GM12878 (cell line): ENCODE results near the gene MACROD2. TPM values are rescaled to one million over a fixed set of nuclear protein-coding genes. Genes with fewer than 3 reads are reported as not detected.

Source experiments
- ATAC-seq: fragments of 200-7000 bp; cut with Tn5 transposase; 3 replicates; pipeline ENCODE4 v1.9.1; 2020; ENCODE audit warnings: mild to moderate bottlenecking, moderate library complexity
- BruUV-seq: library from RNA; stranded (reverse); fragments of 400-500 nt; replicated peaks from 2 replicates; lab custom pipeline; 2021; lab: Mats Ljungman, UMichigan
- CTCF ChIA-PET: fragments of 300-600 bp; sonication (Branson Sonifier 250); formaldehyde crosslinking; extraction: SDS; loops from one replicate; lab custom pipeline; 2021; ENCODE audit warnings: inconsistent platforms; lab: Yijun Ruan, JAX
- POLR2A ChIA-PET: fragments of 350-600 bp; formaldehyde crosslinking; extraction: SDS; loops from one replicate; lab custom pipeline; 2021; ENCODE audit warnings: inconsistent platforms; lab: Charles Lee
- RAD21 ChIA-PET: fragments of 300-600 bp; sonication (Branson Sonifier 250); formaldehyde crosslinking; loops from one replicate; lab custom pipeline; 2023; ENCODE audit warnings: antibody characterized with exemption; ENCODE audit not compliant: unreplicated experiment; lab: Charles Lee
- SMC1A ChIA-PET: fragments of 300-600 bp; sonication (Branson Sonifier 250); formaldehyde crosslinking; loops from one replicate; lab custom pipeline; 2023; ENCODE audit not compliant: unreplicated experiment, uncharacterized antibody; lab: Charles Lee
- DNase-seq: peaks from one replicate; pipeline ENCODE4 v3.0.0-alpha.2; 2011; ENCODE audit warnings: low read depth, low spot score
- FAIRE-seq: peaks from 3 replicates; lab custom pipeline; 2011; peaks lifted over from hg19 to GRCh38; lab: Jason Lieb, UNC
- H2AFZ ChIP-seq: 2 replicates; pipeline ENCODE4 v1.6.0; 2011; ENCODE audit warnings: low read depth, low read length, control low read depth; ENCODE audit not compliant: control insufficient read depth
- H3K27ac ChIP-seq: 2 replicates; pipeline ENCODE4 v1.5.1; 2011; ENCODE audit warnings: control low read depth; ENCODE audit not compliant: control insufficient read depth, insufficient read depth
- H3K27me3 ChIP-seq, 2 experiments: replicated peaks in 1 of 2; 2 replicates each; pipeline versions ENCODE4 v1.6.0 to v1.6.1; 2011; ENCODE audit warnings: low read length in 1 of 2; ENCODE audit not compliant: control insufficient read depth in 2 of 2, insufficient read depth in 2 of 2
- H3K36me3 ChIP-seq, 2 experiments: 2 replicates each; pipeline ENCODE4 v1.5.1; 2011; ENCODE audit warnings: low read length in 1 of 2; ENCODE audit not compliant: control insufficient read depth in 2 of 2, insufficient read depth in 2 of 2
- H3K4me1 ChIP-seq: 2 replicates; pipeline ENCODE4 v1.6.1; 2011; ENCODE audit warnings: mild to moderate bottlenecking, low read length, moderate library complexity, mixed read lengths; ENCODE audit not compliant: control insufficient read depth, insufficient read depth
- H3K4me2 ChIP-seq: 2 replicates; pipeline ENCODE4 v1.6.0; 2011; ENCODE audit warnings: control low read depth; ENCODE audit not compliant: control insufficient read depth, insufficient read depth
- H3K4me3 ChIP-seq: fragments of 200-600 bp; sonication (generic); 2 replicates; pipeline ENCODE4 v1.5.1; 2016
- H3K79me2 ChIP-seq: 2 replicates; pipeline ENCODE4 v1.6.0; 2011; ENCODE audit warnings: low read length; ENCODE audit not compliant: control insufficient read depth, insufficient read depth
- H3K9ac ChIP-seq: 2 replicates; pipeline ENCODE4 v1.8.0; 2011; ENCODE audit warnings: low read length, control low read depth, mixed read lengths; ENCODE audit not compliant: control insufficient read depth, insufficient read depth
- H3K9me3 ChIP-seq: replicated peaks from 3 replicates; pipeline ENCODE4 v1.5.1; 2011; ENCODE audit warnings: mild to moderate bottlenecking, low read length; ENCODE audit not compliant: control insufficient read depth, insufficient read depth
- H4K20me1 ChIP-seq: 2 replicates; pipeline ENCODE4 v1.6.0; 2011; ENCODE audit not compliant: control insufficient read depth, insufficient read depth
- CEBPZ ChIP-seq: fragments of 150-350 bp; IDR thresholded peaks from 2 replicates; pipeline ENCODE4 v1.6.1; 2016; ENCODE audit warnings: low read depth, low read length
- EP300 ChIP-seq, 2 experiments: fragments of 150-350 bp in 1 of 2; IDR thresholded peaks; 2 replicates each; pipeline ENCODE4 v1.6.1; 2011 to 2012; ENCODE audit warnings: low read depth in 2 of 2, low read length in 2 of 2, borderline replicate concordance in 1 of 2, improper control_type of control experiment in 1 of 2, inconsistent platforms in 1 of 2; ENCODE audit not compliant: control insufficient read depth in 1 of 2
- ESRRA ChIP-seq: IDR thresholded peaks from 2 replicates; pipeline ENCODE4 v1.6.1; 2012; ENCODE audit warnings: mild to moderate bottlenecking, low read length, improper control_type of control experiment
- FOXM1 ChIP-seq: IDR thresholded peaks from 2 replicates; pipeline ENCODE4 v1.6.1; 2012; ENCODE audit warnings: low read depth, mild to moderate bottlenecking, inconsistent platforms, low read length, moderate library complexity
- HDAC2 ChIP-seq: fragments of 200-600 bp; sonication (generic); IDR thresholded peaks from 2 replicates; pipeline ENCODE4 v1.6.1; 2017
- IRF3 ChIP-seq: fragments of 450-650 bp; IDR thresholded peaks from 2 replicates; pipeline ENCODE4 v1.6.1; 2014; ENCODE audit warnings: mild to moderate bottlenecking
- MEF2A ChIP-seq: IDR thresholded peaks from 2 replicates; pipeline ENCODE4 v1.6.1; 2011; ENCODE audit warnings: low read depth, mild to moderate bottlenecking, low read length, moderate library complexity; ENCODE audit not compliant: insufficient read depth
- MYC ChIP-seq: IDR thresholded peaks from 2 replicates; pipeline ENCODE4 v1.6.1; 2011; ENCODE audit warnings: mild to moderate bottlenecking, low read length, moderate library complexity, inconsistent platforms; ENCODE audit not compliant: insufficient read depth, insufficient replicate concordance, insufficient read length, severe bottlenecking
- NFYB ChIP-seq: IDR thresholded peaks from 2 replicates; pipeline ENCODE4 v1.6.1; 2011; ENCODE audit warnings: low read depth, mild to moderate bottlenecking, low read length, improper control_type of control experiment, moderate library complexity; ENCODE audit not compliant: insufficient read depth
- NR2C1 ChIP-seq: fragments of 450-650 bp; IDR thresholded peaks from 2 replicates; pipeline ENCODE4 v1.6.1; 2017; ENCODE audit warnings: antibody characterized with exemption, mild to moderate bottlenecking, moderate library complexity
- RB1 ChIP-seq: fragments of 450-650 bp; formaldehyde crosslinking; IDR thresholded peaks from 2 replicates; pipeline ENCODE4 v1.6.1; 2017; ENCODE audit warnings: mild to moderate bottlenecking, borderline replicate concordance
- RELB ChIP-seq: fragments of 450-650 bp; IDR thresholded peaks from 2 replicates; pipeline ENCODE4 v1.6.1; 2017; ENCODE audit warnings: low read depth, mild to moderate bottlenecking, moderate library complexity
- SP1 ChIP-seq: IDR thresholded peaks from one replicate; pipeline ENCODE4 v1.6.1; 2011; ENCODE audit warnings: low read depth, low read length
- TBL1XR1 ChIP-seq: IDR thresholded peaks from 2 replicates; pipeline ENCODE4 v1.6.1; 2012; ENCODE audit warnings: low read depth, low read length, improper control_type of control experiment
- TCF7 ChIP-seq: IDR thresholded peaks from 2 replicates; pipeline ENCODE4 v1.6.1; 2014; ENCODE audit warnings: antibody characterized with exemption, borderline replicate concordance
- WGBS: methylation state at CpG from one replicate; pipeline ENCODE4 v1.1.6; 2016; ENCODE audit warnings: low lambda C conversion rate; ENCODE audit not compliant: insufficient replicate concordance, insufficient coverage; ENCODE audit errors: missing lambda C conversion rate; 5-methylcytosine and 5-hydroxymethylcytosine counted together
- in situ Hi-C: fragments of 300-500 bp; cut with MboI; formaldehyde crosslinking; loops from 9 replicates; pipeline ENCODE4 v1.14.3; 2018; ENCODE audit warnings: mixed read lengths
- intact Hi-C: fragments of 100-400 bp; cut with micrococcal nuclease; formaldehyde crosslinking; loops from one replicate; pipeline ENCODE4 v1.14.2; 2022; ENCODE audit not compliant: unreplicated experiment
- polyA plus RNA-seq, 11 experiments: library from polyadenylated mRNA; depleted of rRNA in 4 of 11; unstranded in 6 of 11; stranded (reverse) in 5 of 11; fragments of >200 nt; fragmentation: Nextera tagmentation in 4 of 11; fragmentation: Illumina TruSeq in 1 of 11; extraction: Ambion mirVana in 4 of 11; extraction: Trizol in 1 of 11; gene quantifications; 1 replicate in 1 of 11; 2 replicates in 10 of 11; pipeline versions ENCODE4 v1.2.1 to v1.2.3, GENCODE V29; 2011 to 2016; ENCODE audit warnings: inconsistent platforms in 2 of 11, missing spikeins in 2 of 11, low read depth in 1 of 11
- total RNA-seq, 4 experiments: library from RNA; depleted of rRNA in 3 of 4; stranded (reverse); fragments of >200 nt in 3 of 4; fragmentation: Illumina TruSeq in 1 of 4; extraction: Trizol in 1 of 4; gene quantifications; 2 replicates each; pipeline versions ENCODE4 v1.2.1 to v1.2.3, GENCODE V29; 2013 to 2021

Gene MACROD2
- total and polyA plus RNA-seq, 10 of the 15 experiments (the other 5 are each of a cell fraction or from before 2014, with no cell fraction given), result 1.1 to 21.5 (median 2.2) TPM

DNA sequence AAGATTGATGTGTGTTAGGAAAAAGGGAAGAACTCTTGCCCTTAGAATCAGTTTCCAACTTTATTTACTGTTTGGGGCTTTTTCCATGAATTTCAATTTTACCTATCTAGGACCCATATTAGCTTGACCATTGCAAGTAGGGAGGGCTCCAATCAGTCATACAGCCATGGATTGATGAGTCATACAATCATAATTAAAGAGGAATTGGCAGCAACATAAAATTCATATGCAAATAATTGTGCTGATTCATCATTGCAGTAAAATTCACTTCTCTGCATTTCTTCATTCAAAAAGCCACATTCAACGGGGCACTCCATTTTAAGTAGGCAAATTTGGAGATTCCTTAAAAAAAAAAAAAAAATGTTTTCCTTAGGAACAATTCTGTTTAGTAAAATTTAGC, 1561.6 kb downstream of the MACROD2 start (continued):
- no peak for TF ChIP-seq HDAC2
- no peak for TF ChIP-seq MEF2A
- no peak for TF ChIP-seq TCF7
- TF ChIP-seq TBL1XR1, result no peak
- TF ChIP-seq RB1, result no peak
- TF ChIP-seq SP1, result no peak

DNA sequence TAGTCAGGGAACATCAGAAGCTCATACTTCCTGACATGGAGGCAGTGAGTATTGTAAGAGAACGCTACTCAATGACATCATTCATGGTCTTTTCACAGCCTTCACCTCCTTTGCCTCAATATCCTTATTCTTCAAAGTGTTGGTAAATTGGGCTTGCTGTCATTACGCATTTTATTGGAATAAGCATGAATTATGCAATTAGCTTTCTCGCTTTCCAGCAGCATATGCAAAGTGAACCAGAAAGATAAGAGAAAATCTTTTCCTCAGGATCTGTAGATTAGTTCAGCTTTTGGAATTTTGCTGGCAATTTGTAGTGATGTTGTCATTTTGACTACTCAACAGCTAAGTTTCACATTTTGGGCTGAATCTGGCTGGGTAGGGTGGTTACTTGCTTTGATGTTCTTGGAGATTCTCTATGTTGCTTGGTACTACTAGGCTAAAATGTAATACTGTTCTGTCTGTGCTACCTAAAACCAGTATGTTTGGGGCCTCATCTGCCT, 1565.8 kb downstream of the MACROD2 start:
- no peak overlapping the region for H3K4me2 ChIP-seq
- BruUV-seq, result no TSS peak
- H3K36me3 ChIP-seq, result no peaks in the 10 kb centered on the region
- H3K27me3 ChIP-seq, result no peaks in the 10 kb centered on the region
- H4K20me1 ChIP-seq, result no peaks in the 10 kb centered on the region
- no peak for TF ChIP-seq NR2C1
- no peak for TF ChIP-seq NFYB
- TF ChIP-seq IRF3, result no peak
- no peak for TF ChIP-seq EP300 (IDR thresholded peaks at IDR 0.05; ENCODE audit: borderline replicate concordance in 1 of 2, control insufficient read depth in 1 of 2, low read depth in 2 of 2, low read length in 2 of 2)
- TF ChIP-seq CEBPZ, result no peak
- no peak for TF ChIP-seq RELB
- no peak for TF ChIP-seq MYC
- no peak for TF ChIP-seq TBL1XR1
- no peak for TF ChIP-seq MEF2A
- TF ChIP-seq FOXM1, result no peak
- TF ChIP-seq ESRRA, result no peak
- FAIRE-seq (no peak), DNase-seq (no peak), ATAC-seq (no peak)
- no peak overlapping the region for H3K9ac ChIP-seq
- RAD21 ChIA-PET, result no interaction called here
- H3K27ac ChIP-seq, result no peak overlapping the region
- in situ Hi-C loops, result no loop called here
- no peaks in the 10 kb centered on the region for H3K9me3 ChIP-seq
- POLR2A ChIA-PET, result no interaction called here
- no peaks in the 10 kb centered on the region for H3K79me2 ChIP-seq
- no peak overlapping the region for H2AFZ ChIP-seq
- intact Hi-C loops, result no loop called here
- 72% methylated on average over 3 of the region's 3 CpGs for WGBS
- CTCF ChIA-PET, result no interaction called here
- no peak overlapping the region for H3K4me3 ChIP-seq
- SMC1A ChIA-PET, result no interaction called here
- 0 out of 2 replicates have a peak, but pooled peaks cover 4% of the 10 kb centered on the region for H3K4me1 ChIP-seq
